GM23248 (cell line): Measurements from ENCODE around the gene NSA2. TPM values are rescaled to one million over a fixed set of nuclear protein-coding genes. Genes with fewer than 3 reads are reported as not detected.
A peak's percentile ranks its signal among the peaks of the same experiment; 100 is the strongest.
"Not testable (repeated sequence)": the region's sequence is repeated elsewhere in the genome, so short reads cannot be mapped to it uniquely, and the experiment has no call there.

Experiments
- DNase-seq: peaks from one replicate; pipeline ENCODE4 v3.0.0-alpha.2; 2015
- H2AFZ ChIP-seq: fragments of 200-600 bp; sonication (generic); 2 replicates; pipeline ENCODE4 v1.6.1; 2016; ENCODE audit warnings: antibody characterized with exemption
- H3F3A ChIP-seq: fragments of 200-600 bp; sonication (generic); 2 replicates; pipeline ENCODE4 v1.6.1; 2016; ENCODE audit warnings: mild to moderate bottlenecking, antibody characterized with exemption, mixed run types; ENCODE audit not compliant: insufficient read depth
- H3K27ac ChIP-seq: fragments of 200-600 bp; sonication (generic); 2 replicates; pipeline ENCODE4 v1.5.1; 2016; ENCODE audit warnings: mild to moderate bottlenecking
- H3K27me3 ChIP-seq: fragments of 200-600 bp; sonication (generic); replicated peaks from 2 replicates; pipeline ENCODE4 v1.6.1; 2016; ENCODE audit warnings: mild to moderate bottlenecking; ENCODE audit not compliant: insufficient read depth
- H3K36me3 ChIP-seq: fragments of 200-600 bp; sonication (generic); 2 replicates; pipeline ENCODE4 v1.6.1; 2016; ENCODE audit warnings: low read depth, mild to moderate bottlenecking
- H3K4me1 ChIP-seq: fragments of 200-600 bp; sonication (generic); 2 replicates; pipeline ENCODE4 v1.6.1; 2016; ENCODE audit warnings: mild to moderate bottlenecking; ENCODE audit not compliant: insufficient read depth
- H3K4me2 ChIP-seq: fragments of 200-600 bp; sonication (generic); one replicate; pipeline ENCODE4 v1.6.1; 2016; ENCODE audit warnings: mild to moderate bottlenecking; ENCODE audit not compliant: unreplicated experiment
- H3K4me3 ChIP-seq: fragments of 200-600 bp; sonication (generic); 2 replicates; pipeline ENCODE4 v1.5.1; 2016; ENCODE audit warnings: mild to moderate bottlenecking
- H3K79me2 ChIP-seq: fragments of 200-600 bp; sonication (generic); 2 replicates; pipeline ENCODE4 v1.6.1; 2016; ENCODE audit warnings: mild to moderate bottlenecking; ENCODE audit not compliant: insufficient read depth
- H3K9ac ChIP-seq: fragments of 200-600 bp; sonication (generic); 2 replicates; pipeline ENCODE4 v1.6.1; 2016; ENCODE audit warnings: mild to moderate bottlenecking
- H3K9me2 ChIP-seq: fragments of 200-600 bp; sonication (generic); 2 replicates; pipeline ENCODE4 v1.6.1; 2016; ENCODE audit warnings: mixed run types, mild to moderate bottlenecking, moderate library complexity; ENCODE audit not compliant: insufficient read depth
- H3K9me3 ChIP-seq: fragments of 200-600 bp; sonication (generic); one replicate; pipeline ENCODE4 v1.6.1; 2017; ENCODE audit warnings: low read depth
- H4K20me1 ChIP-seq: fragments of 200-600 bp; sonication (generic); 2 replicates; pipeline ENCODE4 v1.6.0; 2016; ENCODE audit not compliant: insufficient read depth
- EZH2 ChIP-seq: fragments of 200-600 bp; sonication (generic); IDR thresholded peaks from 2 replicates; pipeline ENCODE4 v1.6.1; 2018; ENCODE audit warnings: antibody characterized with exemption, mild to moderate bottlenecking; ENCODE audit not compliant: insufficient read depth, poor library complexity, severe bottlenecking
- EZH2phosphoT487 ChIP-seq: fragments of 200-600 bp; sonication (generic); IDR thresholded peaks from 2 replicates; pipeline ENCODE4 v1.6.1; 2018; ENCODE audit warnings: antibody characterized with exemption, moderate library complexity, mild to moderate bottlenecking, low read depth; ENCODE audit not compliant: insufficient read depth
- WGBS, 2 experiments: methylation state at CpG; one replicate each; pipeline ENCODE4 v1.1.6; 2015 to 2017; ENCODE audit warnings: low lambda C conversion rate in 2 of 2, low coverage in 1 of 2; ENCODE audit errors: missing lambda C conversion rate in 2 of 2; 5-methylcytosine and 5-hydroxymethylcytosine counted together
- in situ Hi-C: fragments of 300-500 bp; cut with MboI; formaldehyde crosslinking; loops from 2 replicates; pipeline ENCODE4 v1.15.0; 2020
- polyA plus RNA-seq: library from polyadenylated mRNA; unstranded; fragments of >200 nt; fragmentation: Nextera tagmentation; extraction: Ambion mirVana; gene quantifications from 2 replicates; pipeline ENCODE4 v1.2.1, GENCODE V29; 2016
- total RNA-seq: library from RNA; depleted of rRNA; stranded (reverse); fragments of >200 nt; shearing (Covaris generic); gene quantifications from 2 replicates; pipeline ENCODE4 v1.2.3, GENCODE V29; 2014

The NSA2 gene
- total and polyA plus RNA-seq, 2 experiments from 2014 or later = 53.6 to 59.3 TPM

- H2AFZ ChIP-seq = no peak overlapping the region
- H3K27ac ChIP-seq = no peak overlapping the region
- H3K9me3 ChIP-seq = no peaks in the 10 kb centered on the region
- no peak overlapping the region for H3K9ac ChIP-seq
- WGBS, 2 experiments = 97% methylated on average over 6 of the region's 6 CpGs
- H3K4me1 ChIP-seq = no peaks in the 10 kb centered on the region
- no peaks in the 10 kb centered on the region for H3F3A ChIP-seq
- H3K79me2 ChIP-seq = no peaks in the 10 kb centered on the region
- H3K27me3 ChIP-seq = no peaks in the 10 kb centered on the region
- H4K20me1 ChIP-seq = no peaks in the 10 kb centered on the region
- H3K9me2 ChIP-seq = no peaks in the 10 kb centered on the region
- H3K36me3 ChIP-seq = peaks cover 53% of the 10 kb centered on the region
- no peak overlapping the region for H3K4me3 ChIP-seq
- no peak overlapping the region for H3K4me2 ChIP-seq
- in situ Hi-C loops = no loop called here
- no peak for TF ChIP-seq EZH2
- TF ChIP-seq EZH2phosphoT487 = no peak
- DNase-seq = no peak
Measured at GRCh38 chr5:74736759-74737158, 30.3 kb upstream of the NSA2 start.

- no peak for DNase-seq
- Histone ChIP-seq H3K79me2 (no peaks in the 10 kb centered on the region), H3K4me3 (no peak overlapping the region), H2AFZ (no peak overlapping the region), H3K27ac (no peak overlapping the region), H3K9me2 (no peaks in the 10 kb centered on the region), H3K36me3 (peaks cover 57% of the 10 kb centered on the region), H3K4me2 (no peak overlapping the region), H3K4me1 (no peaks in the 10 kb centered on the region), H4K20me1 (no peaks in the 10 kb centered on the region), H3K27me3 (no peaks in the 10 kb centered on the region), H3K9ac (no peak overlapping the region), H3F3A (no peaks in the 10 kb centered on the region), H3K9me3 (no peaks in the 10 kb centered on the region)
- no peak for TF ChIP-seq EZH2
- WGBS, 2 experiments = 99 to 100% methylated on average over 4 of the region's 4 CpGs
- in situ Hi-C loops = no loop called here
Measured at GRCh38 chr5:74738406-74738805, 28.6 kb upstream of the NSA2 start.

GRCh38 chr5:74748742-74749141 is 18.3 kb upstream of the NSA2 start:
- H3K27ac ChIP-seq, H3K9ac ChIP-seq, H3K9me3 ChIP-seq, H3F3A ChIP-seq, H3K4me1 ChIP-seq, H4K20me1 ChIP-seq, H2AFZ ChIP-seq, H3K27me3 ChIP-seq, H3K4me3 ChIP-seq, H3K4me2 ChIP-seq, H3K9me2 ChIP-seq, DNase-seq, in situ Hi-C loops: not testable (repeated sequence)
- 99 to 100% methylated on average over 4 of the region's 4 CpGs for WGBS, 2 experiments
- peaks cover 51% of the 10 kb centered on the region for H3K36me3 ChIP-seq
- peaks cover 12% of the 10 kb centered on the region for H3K79me2 ChIP-seq

GRCh38 chr5:74761241-74761640 is 5.8 kb upstream of the NSA2 start:
- Histone ChIP-seq H3K27ac (no peak overlapping the region), H3K27me3 (no peaks in the 10 kb centered on the region)
- 67 to 81% methylated on average over 1 of the region's 1 CpG for WGBS, 2 experiments

GRCh38 chr5:74762599-74762998 is 4.5 kb upstream of the NSA2 start:
- peak; percentile 65 for DNase-seq
- no peak overlapping the region for H2AFZ ChIP-seq
- H3K9ac ChIP-seq = peak overlapping the region; percentile 11; the same call in 1 of the 2 replicates
- no peak overlapping the region for H3K4me3 ChIP-seq
- H3K4me2 ChIP-seq = peak overlapping the region; percentile 34
- H3K27me3 ChIP-seq = no peaks in the 10 kb centered on the region
- WGBS, 2 experiments = 85 to 91% methylated on average over 2 of the region's 2 CpGs
- in situ Hi-C loops = no loop called here
- H3K9me3 ChIP-seq = no peaks in the 10 kb centered on the region
- H3K79me2 ChIP-seq = peaks cover 77% of the 10 kb centered on the region
- H4K20me1 ChIP-seq = no peaks in the 10 kb centered on the region
- peaks cover 38% of the 10 kb centered on the region for H3K4me1 ChIP-seq
- peaks cover 27% of the 10 kb centered on the region for H3K36me3 ChIP-seq
- TF ChIP-seq EZH2phosphoT487 (no peak), EZH2 (no peak)
- peak overlapping the region; percentile 60 for H3K27ac ChIP-seq
- no peaks in the 10 kb centered on the region for H3K9me2 ChIP-seq
- H3F3A ChIP-seq = peaks cover 27% of the 10 kb centered on the region

More at GRCh38 chr5:74761241-74761640, 5.8 kb upstream of the NSA2 start:
- H3K4me2 ChIP-seq = no peak overlapping the region
- TF ChIP-seq EZH2phosphoT487 (no peak), EZH2 (no peak)
- peaks cover 27% of the 10 kb centered on the region for H3F3A ChIP-seq
- no peak overlapping the region for H3K9ac ChIP-seq
- no peak overlapping the region for H2AFZ ChIP-seq
- H3K4me3 ChIP-seq = no peak overlapping the region
- no peak for DNase-seq
- H3K36me3 ChIP-seq = peaks cover 39% of the 10 kb centered on the region
- peaks cover 72% of the 10 kb centered on the region for H3K79me2 ChIP-seq
- in situ Hi-C loops = no loop called here
- H3K4me1 ChIP-seq = peaks cover 38% of the 10 kb centered on the region
- no peaks in the 10 kb centered on the region for H3K9me3 ChIP-seq
- H3K9me2 ChIP-seq = no peaks in the 10 kb centered on the region
- no peaks in the 10 kb centered on the region for H4K20me1 ChIP-seq
